Subcutaneous adipose tissue (tissue), 4 donors: ENCODE results near the gene YOD1. TPM values are rescaled to one million over a fixed set of nuclear protein-coding genes. Genes with fewer than 3 reads are reported as not detected.

ENCODE experiments used
- total RNA-seq, 4 donors: library from RNA; depleted of rRNA; stranded (reverse); fragments of >200 nt; gene quantifications; one replicate each; pipeline ENCODE4 v1.1.0, GENCODE V29; 2016
- TF ChIP-seq, protein P1 (sequence below): fragments of 450-650 bp; IDR thresholded peaks from one replicate; pipeline ENCODE4 v1.5.1; 2016; ENCODE audit warnings: low read depth, mild to moderate bottlenecking, control low read depth, antibody characterized with exemption, moderate library complexity

The YOD1 gene
- total RNA-seq, 4 donors from 2014 or later = 6.0 to 11.9 (median 6.9) TPM

DNA sequence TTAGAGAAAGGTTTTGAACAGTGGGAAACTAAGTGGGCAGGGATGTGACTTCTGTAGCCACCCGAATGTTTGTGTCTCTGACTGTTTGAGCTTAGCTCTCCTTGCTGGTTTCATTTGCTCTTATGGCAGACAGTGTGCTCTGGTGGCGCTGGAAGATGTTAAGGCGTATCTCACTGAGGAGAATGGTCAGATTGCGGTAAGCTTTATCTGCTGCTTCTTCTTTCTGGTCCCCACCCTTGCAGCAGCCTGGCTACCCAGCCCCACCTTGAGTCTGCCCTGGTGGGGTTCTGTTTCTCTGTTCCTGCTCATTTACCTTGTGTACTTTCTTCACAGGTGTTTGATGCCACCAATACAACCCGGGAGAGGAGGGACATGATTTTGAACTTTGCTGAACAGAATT is 12.0 kb upstream of the YOD1 start:
- TF ChIP-seq, protein P1, sequence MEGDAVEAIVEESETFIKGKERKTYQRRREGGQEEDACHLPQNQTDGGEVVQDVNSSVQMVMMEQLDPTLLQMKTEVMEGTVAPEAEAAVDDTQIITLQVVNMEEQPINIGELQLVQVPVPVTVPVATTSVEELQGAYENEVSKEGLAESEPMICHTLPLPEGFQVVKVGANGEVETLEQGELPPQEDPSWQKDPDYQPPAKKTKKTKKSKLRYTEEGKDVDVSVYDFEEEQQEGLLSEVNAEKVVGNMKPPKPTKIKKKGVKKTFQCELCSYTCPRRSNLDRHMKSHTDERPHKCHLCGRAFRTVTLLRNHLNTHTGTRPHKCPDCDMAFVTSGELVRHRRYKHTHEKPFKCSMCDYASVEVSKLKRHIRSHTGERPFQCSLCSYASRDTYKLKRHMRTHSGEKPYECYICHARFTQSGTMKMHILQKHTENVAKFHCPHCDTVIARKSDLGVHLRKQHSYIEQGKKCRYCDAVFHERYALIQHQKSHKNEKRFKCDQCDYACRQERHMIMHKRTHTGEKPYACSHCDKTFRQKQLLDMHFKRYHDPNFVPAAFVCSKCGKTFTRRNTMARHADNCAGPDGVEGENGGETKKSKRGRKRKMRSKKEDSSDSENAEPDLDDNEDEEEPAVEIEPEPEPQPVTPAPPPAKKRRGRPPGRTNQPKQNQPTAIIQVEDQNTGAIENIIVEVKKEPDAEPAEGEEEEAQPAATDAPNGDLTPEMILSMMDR = no peak

- TF ChIP-seq, protein P1 = no peak
Observed at GRCh38 chr1:207062058-207062457, 11.1 kb upstream of the YOD1 start.

- TF ChIP-seq, protein P1 = no peak
Observed at GRCh38 chr1:207060596-207060995, 9.6 kb upstream of the YOD1 start.

DNA sequence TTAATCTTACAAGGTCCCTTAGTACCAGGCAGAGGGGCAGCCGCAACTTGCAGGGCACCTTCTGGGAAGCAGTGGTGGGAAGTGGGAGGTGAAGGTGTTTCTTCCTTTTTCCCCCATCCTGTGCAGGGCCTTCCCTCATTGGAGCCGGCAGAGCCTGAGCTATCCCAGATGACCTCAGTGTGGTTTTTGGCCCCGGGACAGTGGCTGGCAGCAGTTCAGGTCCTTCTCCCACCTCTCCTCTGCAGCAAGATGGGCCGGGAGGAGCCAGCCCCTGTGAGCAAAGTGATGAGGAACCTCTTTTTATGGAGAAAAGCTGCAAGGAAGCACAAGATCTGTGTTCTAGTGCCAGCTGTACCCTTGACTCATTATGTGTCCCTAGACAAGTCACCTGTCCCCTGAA is 8.9 kb upstream of the YOD1 start:
- TF ChIP-seq, protein P1 = no peak

DNA sequence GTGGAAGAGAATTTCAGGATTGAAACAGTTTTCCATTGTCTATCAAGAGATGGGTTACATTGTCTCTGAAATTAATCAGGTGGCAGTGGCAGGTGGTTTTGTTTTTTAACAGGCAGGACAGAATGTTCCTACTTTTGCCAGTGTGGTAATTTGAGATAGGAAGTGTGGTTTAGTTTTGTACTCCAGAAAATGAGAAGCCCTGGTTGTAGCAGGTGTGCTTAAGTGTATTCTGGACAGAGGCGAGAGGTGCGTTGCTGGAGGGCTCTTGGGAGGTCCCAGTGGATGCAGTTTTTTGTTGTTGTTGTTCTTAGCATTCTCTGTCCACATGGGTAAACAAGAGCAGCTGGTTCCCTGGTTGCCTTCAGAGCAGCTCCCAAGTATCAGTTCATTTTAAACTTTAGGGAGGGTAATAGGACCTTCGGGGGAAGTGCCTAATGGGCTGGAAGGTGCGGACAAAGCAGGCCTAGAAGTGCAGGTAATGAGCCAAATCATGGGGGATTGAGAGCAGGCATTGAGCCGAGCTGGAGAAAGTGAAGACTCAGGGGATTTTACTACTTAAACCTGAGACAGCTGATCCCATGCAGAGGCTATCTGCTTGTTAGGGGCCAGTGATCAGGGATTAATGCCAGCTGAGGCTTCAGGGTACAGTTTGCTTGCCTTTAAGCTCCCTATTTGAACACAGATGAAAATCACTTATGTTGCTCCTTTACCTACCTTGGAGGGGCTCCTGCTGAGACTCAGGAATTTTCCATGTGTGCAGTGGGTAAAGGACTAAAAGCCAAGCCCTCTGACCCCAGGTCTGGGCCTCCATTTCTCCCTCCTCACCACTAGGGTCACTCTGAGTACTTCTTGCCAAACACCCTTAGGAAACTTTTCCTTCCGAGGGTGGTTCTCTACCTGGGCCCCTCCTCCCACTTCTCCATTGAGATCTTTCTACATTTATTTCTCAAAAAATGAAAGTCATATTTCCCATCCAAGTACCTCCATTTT is 8.2 kb upstream of the YOD1 start:
- TF ChIP-seq, protein P1 = no peak

DNA sequence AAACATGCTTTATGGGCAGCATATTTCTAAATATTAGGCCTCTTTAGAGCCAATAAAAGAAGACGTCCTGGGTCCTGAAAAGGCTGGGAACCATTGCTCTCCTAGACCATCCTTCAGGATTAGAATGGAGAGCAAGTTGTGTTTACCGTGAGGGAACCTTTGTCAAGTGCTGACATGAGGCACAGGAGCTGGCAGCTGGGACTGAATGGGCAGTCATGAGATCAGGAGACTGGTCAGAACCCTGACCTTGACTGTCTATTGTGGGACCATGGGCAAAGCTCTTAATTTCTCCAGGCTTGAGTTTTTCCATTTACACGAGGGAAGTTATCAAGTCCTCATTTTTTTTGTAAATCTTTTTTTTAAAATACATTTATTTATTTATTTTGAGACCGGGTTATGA is 7.2 kb upstream of the YOD1 start:
- TF ChIP-seq, protein P1 = no peak

- TF ChIP-seq, protein P1 = no peak
Observed at GRCh38 chr1:207056673-207057072, 5.7 kb upstream of the YOD1 start.
